Epithelial cell of esophagus (primary cell): ENCODE measurements around the gene KIF6.
"Not testable (repeated sequence)": the region's sequence is repeated elsewhere in the genome, so short reads cannot be mapped to it uniquely, and the experiment has no call there.

Experiments used
- DNase-seq: peaks from one replicate; pipeline ENCODE4 v3.0.0; 2010; ENCODE audit warnings: low read depth
- H3K4me3 ChIP-seq: 2 replicates; pipeline ENCODE4 v1.5.1; 2011; ENCODE audit warnings: mild to moderate bottlenecking, low read length, control low read depth
- CTCF ChIP-seq: IDR thresholded peaks from 2 replicates; pipeline ENCODE4 v1.5.1; 2011; ENCODE audit warnings: low read depth, mild to moderate bottlenecking, low read length, control low read depth, inconsistent platforms; ENCODE audit not compliant: insufficient read depth; ENCODE audit errors: missing control alignments

Gene KIF6

GRCh38 chr6:39516471-39516870, 208.7 kb downstream of the KIF6 start:
- no peak for TF ChIP-seq CTCF
- H3K4me3 ChIP-seq: no peak overlapping the region
- no peak for DNase-seq

DNA sequence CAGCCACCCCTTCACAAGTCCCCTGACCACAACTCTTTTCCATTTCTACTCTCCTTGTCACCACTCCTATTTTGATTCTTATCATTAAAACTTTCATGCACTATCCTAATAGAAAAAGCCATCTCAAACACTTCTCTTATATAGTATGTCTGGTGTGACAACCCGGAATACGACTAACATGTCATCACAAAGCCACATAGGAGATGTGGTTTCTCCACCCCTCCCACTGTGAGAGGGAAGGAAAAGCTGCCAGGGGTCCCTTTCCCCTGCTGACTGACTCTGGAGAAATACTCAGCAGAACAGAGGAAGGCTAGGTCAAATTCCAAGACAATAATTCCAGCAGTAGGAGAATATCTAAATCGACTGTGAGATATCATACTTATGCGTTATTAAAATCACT, 209.7 kb downstream of the KIF6 start:
- DNase-seq: no peak
- H3K4me3 ChIP-seq: no peak overlapping the region
- no peak for TF ChIP-seq CTCF

- no peak for DNase-seq
- H3K4me3 ChIP-seq: no peak overlapping the region
- TF ChIP-seq CTCF: no peak
Observed at GRCh38 chr6:39515006-39515405, 210.2 kb downstream of the KIF6 start.

GRCh38 chr6:39509831-39510230, 215.4 kb downstream of the KIF6 start:
- not testable (repeated sequence) for DNase-seq, H3K4me3 ChIP-seq

DNA sequence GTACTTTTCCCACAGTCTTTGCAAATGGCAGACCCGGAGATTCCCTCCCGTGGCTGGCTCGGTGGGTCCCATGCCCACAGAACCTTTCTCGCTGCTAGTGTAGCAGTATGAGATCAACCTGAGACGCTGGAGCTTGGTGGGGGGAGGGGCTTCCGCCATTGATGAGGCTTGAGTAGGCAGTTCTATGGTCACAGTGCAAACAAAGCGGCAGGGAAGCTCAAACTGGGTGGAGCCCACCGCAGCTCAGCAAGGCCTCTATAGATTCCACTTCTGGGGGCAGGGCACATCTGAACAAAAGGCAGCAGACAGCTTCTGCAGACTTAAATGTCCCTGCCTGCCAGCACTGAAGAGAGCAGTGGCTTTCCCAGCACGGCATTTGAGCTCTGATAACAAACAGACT, 216.7 kb downstream of the KIF6 start:
- no peak overlapping the region for H3K4me3 ChIP-seq
- no peak for TF ChIP-seq CTCF
- no peak for DNase-seq

- H3K4me3 ChIP-seq: no peak overlapping the region
- no peak for TF ChIP-seq CTCF
- DNase-seq: no peak
Observed at GRCh38 chr6:39507331-39507998, 217.7 kb downstream of the KIF6 start.

DNA sequence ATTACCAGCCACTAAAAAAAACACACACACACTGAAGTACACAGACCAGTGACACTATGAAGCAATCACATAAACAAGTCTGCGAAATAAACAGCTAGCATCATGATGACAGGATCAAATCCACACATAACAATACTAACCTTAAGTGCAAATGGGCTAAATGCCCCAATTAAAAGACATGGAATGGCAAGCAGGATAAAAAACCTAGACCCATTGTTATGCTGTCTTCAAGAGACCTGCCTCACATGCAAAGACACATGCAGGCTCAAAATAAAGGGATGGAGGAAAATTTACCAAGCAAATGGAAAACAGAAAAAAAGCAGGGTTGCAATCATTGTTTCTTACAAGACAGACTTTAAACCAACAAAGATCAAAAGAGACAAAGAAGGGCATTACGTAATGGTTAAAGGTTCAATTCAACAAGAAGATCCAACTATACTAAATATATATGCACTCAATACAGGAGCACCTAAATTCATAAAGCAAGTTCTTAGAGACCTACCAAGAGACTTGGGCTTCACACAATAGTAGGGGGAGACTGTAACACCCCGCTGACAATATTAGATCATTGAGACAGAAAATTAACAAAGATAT, 222.7 kb downstream of the KIF6 start:
- DNase-seq, H3K4me3 ChIP-seq: not testable (repeated sequence)

- no peak for DNase-seq
- TF ChIP-seq CTCF: no peak
- H3K4me3 ChIP-seq: no peak overlapping the region
Observed at GRCh38 chr6:39499053-39499452, 226.2 kb downstream of the KIF6 start.
